Liver (tissue), 9 donors: ENCODE data around the gene PIGW. TPM values are rescaled to one million over a fixed set of nuclear protein-coding genes. Genes with fewer than 3 reads are reported as not detected.
A peak's percentile ranks its signal among the peaks of the same experiment; 100 is the strongest.

Experiments
- DNase-seq: peaks from one replicate; pipeline ENCODE4 v3.0.0-alpha.2; 2017; ENCODE audit warnings: low spot score
- H3K27ac ChIP-seq, 2 donors: one replicate each; pipeline ENCODE4 v1.7.0; 2013; ENCODE audit warnings: inconsistent platforms in 2 of 2, low read length in 2 of 2, control low read depth in 1 of 2, low read depth in 1 of 2, mild to moderate bottlenecking in 1 of 2
- H3K27me3 ChIP-seq, 4 donors: one replicate each; pipeline versions ENCODE4 v1.6.1 to v1.7.0; 2013; ENCODE audit warnings: low read length in 3 of 4, inconsistent platforms in 1 of 4, mild to moderate bottlenecking in 1 of 4, moderate library complexity in 1 of 4; ENCODE audit not compliant: control insufficient read depth in 4 of 4, insufficient read depth in 4 of 4
- H3K36me3 ChIP-seq, 4 donors: one replicate each; pipeline versions ENCODE4 v1.6.1 to v1.7.0; 2013; ENCODE audit warnings: low read length in 3 of 4, mild to moderate bottlenecking in 3 of 4, low read depth in 1 of 4, moderate library complexity in 1 of 4; ENCODE audit not compliant: control insufficient read depth in 4 of 4, insufficient read depth in 3 of 4
- H3K4me1 ChIP-seq, 4 donors: one replicate each; pipeline versions ENCODE4 v1.6.1 to v1.7.0; 2013; ENCODE audit warnings: low read length in 3 of 4, mild to moderate bottlenecking in 3 of 4, moderate library complexity in 1 of 4; ENCODE audit not compliant: control insufficient read depth in 4 of 4, insufficient read depth in 4 of 4
- H3K4me3 ChIP-seq, 3 donors: one replicate each; pipeline versions ENCODE4 v1.6.1 to v1.7.0; 2013; ENCODE audit warnings: low read length in 3 of 3, control low read depth in 1 of 3, low read depth in 1 of 3, mild to moderate bottlenecking in 1 of 3
- H3K9ac ChIP-seq, 2 donors: one replicate each; pipeline ENCODE4 v1.7.0; 2013; ENCODE audit warnings: low read length in 2 of 2, mild to moderate bottlenecking in 2 of 2, moderate library complexity in 2 of 2, control low read depth in 1 of 2, low read depth in 1 of 2
- H3K9me3 ChIP-seq, 4 donors: one replicate each; pipeline versions ENCODE4 v1.6.1 to v1.7.0; 2013; ENCODE audit warnings: low read length in 3 of 4; ENCODE audit not compliant: control insufficient read depth in 4 of 4
- EGR1 ChIP-seq, 2 donors: IDR thresholded peaks; 2 replicates each; pipeline ENCODE4 v1.6.1; 2016 to 2018; ENCODE audit warnings: antibody characterized with exemption in 2 of 2, low read depth in 2 of 2
- HNF4A ChIP-seq, 2 donors: conservative IDR thresholded peaks; 2 replicates each; pipeline ENCODE4 v1.6.1; 2016; ENCODE audit warnings: antibody characterized with exemption in 2 of 2, mild to moderate bottlenecking in 2 of 2
- HNF4G ChIP-seq: IDR thresholded peaks from 2 replicates; pipeline ENCODE4 v1.6.1; 2016; ENCODE audit warnings: antibody characterized with exemption
- JUND ChIP-seq, 2 donors: IDR thresholded peaks; 2 replicates each; pipeline ENCODE4 v1.6.1; 2016; ENCODE audit warnings: antibody characterized with exemption in 2 of 2
- RAD21 ChIP-seq, 2 donors: IDR thresholded peaks; 2 replicates each; pipeline ENCODE4 v1.6.1; 2016; ENCODE audit warnings: antibody characterized with exemption in 2 of 2, mild to moderate bottlenecking in 2 of 2
- SP1 ChIP-seq: IDR thresholded peaks from 2 replicates; pipeline ENCODE4 v1.6.1; 2018; ENCODE audit warnings: antibody characterized with exemption, mild to moderate bottlenecking
- TAF1 ChIP-seq: conservative IDR thresholded peaks from 2 replicates; pipeline ENCODE4 v1.6.1; 2016; ENCODE audit warnings: antibody characterized with exemption, mild to moderate bottlenecking
- YY1 ChIP-seq: IDR thresholded peaks from 2 replicates; pipeline ENCODE4 v1.6.1; 2016; ENCODE audit warnings: antibody characterized with exemption, mild to moderate bottlenecking
- WGBS: extraction: QIAGEN DNeasy Blood & Tissue Kit; methylation state at CpG from one replicate; pipeline ENCODE4 v1.1.7; 2013; 5-methylcytosine and 5-hydroxymethylcytosine counted together
- polyA plus RNA-seq, 2 donors: library from polyadenylated mRNA; stranded (reverse) in 1 of 2; unstranded in 1 of 2; fragments of 200-250 nt in 1 of 2; fragments of >200 nt in 1 of 2; fragmentation: Nextera tagmentation in 1 of 2; extraction: Ambion mirVana in 1 of 2; gene quantifications; one replicate each; pipeline versions ENCODE4 v1.2.1 to v1.2.3, GENCODE V29; 2013 to 2015
- total RNA-seq, 2 donors: library from RNA; depleted of rRNA; stranded (reverse); fragments of >200 nt; gene quantifications; one replicate each; pipeline ENCODE4 v1.2.3, GENCODE V29; 2014
- TF ChIP-seq, protein P1 (sequence below): IDR thresholded peaks from 2 replicates; pipeline ENCODE4 v1.6.1; 2016; ENCODE audit warnings: antibody characterized with exemption, mild to moderate bottlenecking
- TF ChIP-seq, protein P2 (sequence below): IDR thresholded peaks from 2 replicates; pipeline ENCODE4 v1.6.1; 2016; ENCODE audit warnings: antibody characterized with exemption
- donor health status: healthy.
- donor health status: healthy.
- donor health status: healthy.
- donor health status: healthy.
- donor health status: healthy.

PIGW gene
- total and polyA plus RNA-seq, 4 donors, result 3.2 to 9.6 (median 6.1) TPM

DNA sequence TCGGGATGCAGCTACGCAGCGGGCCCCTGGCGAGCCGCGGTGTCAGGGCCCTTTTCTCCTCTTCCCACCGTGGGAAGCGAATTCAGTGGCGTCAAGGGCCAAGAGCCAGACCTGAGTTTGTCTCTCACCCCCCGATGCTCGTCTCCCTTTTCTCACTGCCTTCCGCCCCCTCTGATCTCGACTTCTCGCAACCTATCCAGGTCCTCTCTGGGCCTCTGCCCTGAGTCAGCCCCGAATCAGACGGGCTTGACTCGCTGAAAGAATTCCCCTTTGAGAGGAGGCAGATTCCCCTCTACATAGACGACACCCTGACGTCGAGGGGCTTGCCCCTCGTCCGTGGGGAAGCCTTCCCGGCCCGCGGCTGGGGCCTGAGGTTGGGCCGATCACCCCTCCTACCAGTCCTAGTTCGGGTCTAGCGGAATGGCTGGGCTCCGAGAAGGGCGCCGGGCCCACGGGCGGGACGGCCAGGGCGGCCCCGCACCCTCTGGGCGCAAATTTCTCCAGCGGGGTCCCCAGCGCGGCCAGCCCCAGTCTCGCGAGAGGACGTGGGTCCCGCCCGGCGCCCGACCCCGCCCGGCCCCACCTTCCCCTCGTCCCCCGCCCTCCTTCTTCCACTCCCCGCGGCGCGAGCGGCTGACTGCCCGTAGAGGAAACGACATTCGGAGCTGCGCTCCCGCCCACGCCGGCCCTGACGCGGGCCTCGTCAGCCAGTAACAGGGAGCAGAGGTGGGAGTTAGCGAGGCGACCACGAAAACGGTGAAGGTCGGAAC lies 9.7 kb downstream of the PIGW start, which contains the start of gene GGNBP2 (continued):
- TF ChIP-seq JUND (IDR thresholded peaks at IDR 0.05), result no peak
- TF ChIP-seq YY1, result peak; percentile 27
- TF ChIP-seq HNF4G, result no peak
- TF ChIP-seq, protein P1, sequence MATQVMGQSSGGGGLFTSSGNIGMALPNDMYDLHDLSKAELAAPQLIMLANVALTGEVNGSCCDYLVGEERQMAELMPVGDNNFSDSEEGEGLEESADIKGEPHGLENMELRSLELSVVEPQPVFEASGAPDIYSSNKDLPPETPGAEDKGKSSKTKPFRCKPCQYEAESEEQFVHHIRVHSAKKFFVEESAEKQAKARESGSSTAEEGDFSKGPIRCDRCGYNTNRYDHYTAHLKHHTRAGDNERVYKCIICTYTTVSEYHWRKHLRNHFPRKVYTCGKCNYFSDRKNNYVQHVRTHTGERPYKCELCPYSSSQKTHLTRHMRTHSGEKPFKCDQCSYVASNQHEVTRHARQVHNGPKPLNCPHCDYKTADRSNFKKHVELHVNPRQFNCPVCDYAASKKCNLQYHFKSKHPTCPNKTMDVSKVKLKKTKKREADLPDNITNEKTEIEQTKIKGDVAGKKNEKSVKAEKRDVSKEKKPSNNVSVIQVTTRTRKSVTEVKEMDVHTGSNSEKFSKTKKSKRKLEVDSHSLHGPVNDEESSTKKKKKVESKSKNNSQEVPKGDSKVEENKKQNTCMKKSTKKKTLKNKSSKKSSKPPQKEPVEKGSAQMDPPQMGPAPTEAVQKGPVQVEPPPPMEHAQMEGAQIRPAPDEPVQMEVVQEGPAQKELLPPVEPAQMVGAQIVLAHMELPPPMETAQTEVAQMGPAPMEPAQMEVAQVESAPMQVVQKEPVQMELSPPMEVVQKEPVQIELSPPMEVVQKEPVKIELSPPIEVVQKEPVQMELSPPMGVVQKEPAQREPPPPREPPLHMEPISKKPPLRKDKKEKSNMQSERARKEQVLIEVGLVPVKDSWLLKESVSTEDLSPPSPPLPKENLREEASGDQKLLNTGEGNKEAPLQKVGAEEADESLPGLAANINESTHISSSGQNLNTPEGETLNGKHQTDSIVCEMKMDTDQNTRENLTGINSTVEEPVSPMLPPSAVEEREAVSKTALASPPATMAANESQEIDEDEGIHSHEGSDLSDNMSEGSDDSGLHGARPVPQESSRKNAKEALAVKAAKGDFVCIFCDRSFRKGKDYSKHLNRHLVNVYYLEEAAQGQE, result peak; percentile 47
- peak in 1 of 2 donors; percentile 31 for TF ChIP-seq EGR1 (IDR thresholded peaks at IDR 0.05; ENCODE audit: low read depth in 2 of 2)

DNA sequence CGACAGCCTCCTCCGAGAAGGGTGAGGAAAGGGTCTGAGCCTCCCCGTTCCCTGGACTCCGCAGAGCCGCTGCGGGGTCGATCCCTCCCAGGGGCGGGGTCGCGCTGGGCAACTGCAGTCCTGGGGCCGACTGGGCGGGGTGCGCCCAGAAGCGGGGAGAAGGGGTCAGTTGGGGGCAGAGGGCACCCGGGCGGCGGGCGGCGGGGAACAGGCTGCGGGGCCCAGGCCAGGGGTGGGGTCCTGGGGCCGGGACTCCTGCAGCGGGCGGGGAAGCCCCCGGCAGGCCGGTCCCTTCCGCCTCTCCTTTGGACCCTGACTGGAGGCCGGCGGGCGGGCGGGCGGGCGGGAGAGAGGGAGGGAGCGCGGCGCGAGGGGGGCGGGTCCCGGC lies 10.3 kb downstream of the PIGW start:
- peak; percentile 96 for DNase-seq
- Histone ChIP-seq H3K4me1 (peaks cover 4 to 40% (median 30%) of the 10 kb centered on the region in 4 donors), H3K9ac (peak overlapping the region; percentile 85 to 91), H3K27me3 (no peaks in the 10 kb centered on the region), H3K9me3 (no peaks in the 10 kb centered on the region), H3K27ac (peak overlapping the region; percentile 99 to 100), H3K4me3 (peak overlapping the region; percentile 93 to 98 (median 97)), H3K36me3 (peaks cover 0 to 3% (median 1%) of the 10 kb centered on the region in 4 donors)
- under 1% methylated on average over 32 of the region's 38 CpGs for WGBS
- TF ChIP-seq TAF1, result peak; percentile 31
- TF ChIP-seq, protein P1, result no peak

DNA sequence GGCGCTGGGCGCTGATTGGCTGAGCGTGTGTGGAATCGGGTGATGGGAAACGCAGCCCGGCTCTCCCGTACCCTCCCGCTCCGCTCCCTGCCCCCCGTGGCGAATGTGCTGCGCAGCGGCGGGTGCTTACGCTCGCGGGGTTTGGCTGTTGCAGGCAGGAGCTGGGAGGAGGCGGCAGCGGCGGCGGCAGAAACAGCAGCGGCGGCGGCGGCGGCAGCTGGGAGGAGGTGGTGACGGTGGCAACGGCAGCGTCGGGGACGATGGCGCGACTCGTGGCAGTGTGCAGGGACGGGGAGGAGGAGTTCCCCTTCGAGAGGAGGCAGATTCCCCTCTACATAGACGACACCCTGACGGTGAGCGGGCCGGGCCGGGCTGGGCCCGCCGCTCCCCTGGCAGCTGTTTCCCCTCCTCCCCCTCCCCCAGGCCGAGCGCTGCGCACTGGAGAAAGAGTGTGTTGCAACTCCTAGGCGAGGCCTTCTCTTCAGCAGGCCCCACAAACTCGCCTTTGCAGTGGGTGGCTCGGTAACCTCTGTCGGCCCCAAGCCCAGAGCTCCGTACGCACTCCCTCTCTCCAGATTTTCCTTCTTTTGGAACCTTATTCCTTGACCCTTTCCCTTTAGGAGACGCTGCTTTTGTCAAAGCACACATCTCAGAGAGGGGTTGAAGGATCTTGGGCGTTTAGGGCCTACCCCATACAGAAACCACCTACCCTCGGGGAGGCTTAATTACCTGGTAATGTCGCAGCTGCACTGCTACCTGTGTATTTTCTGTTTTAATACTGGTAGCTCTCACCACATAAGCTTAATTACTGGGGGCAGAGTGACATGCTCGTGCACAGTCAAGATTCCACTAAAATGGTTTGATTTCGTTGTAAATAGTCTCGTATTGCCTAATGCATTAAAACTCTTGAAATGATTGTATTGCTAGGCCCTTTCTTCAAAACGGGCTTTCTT lies 11.0 kb downstream of the PIGW start:
- Histone ChIP-seq H3K4me3 (peak overlapping the region; percentile 93 to 97 (median 93)), H3K9me3 (no peaks in the 10 kb centered on the region), H3K9ac (peak overlapping the region; percentile 93 to 98), H3K4me1 (peaks cover 4 to 42% (median 31%) of the 10 kb centered on the region in 4 donors), H3K27me3 (no peaks in the 10 kb centered on the region), H3K27ac (peak overlapping the region; percentile 99 to 100), H3K36me3 (peaks cover 0 to 3% (median 1%) of the 10 kb centered on the region in 4 donors)
- WGBS, result under 1% methylated on average over 60 of the region's 60 CpGs
- DNase-seq, result no peak
- no peak for TF ChIP-seq RAD21 (IDR thresholded peaks at IDR 0.05)
- TF ChIP-seq TAF1, result peak; percentile 27
- peak; percentile 22 for TF ChIP-seq YY1
- peak in 1 of 2 donors; percentile 7 for TF ChIP-seq HNF4A (conservative IDR thresholded peaks at IDR 0.05)
- TF ChIP-seq SP1, result peak; percentile 52
- peak in 1 of 2 donors; percentile 20 for TF ChIP-seq EGR1 (IDR thresholded peaks at IDR 0.05; ENCODE audit: low read depth in 2 of 2)
- TF ChIP-seq, protein P1, result peak; percentile 11
- TF ChIP-seq, protein P2, sequence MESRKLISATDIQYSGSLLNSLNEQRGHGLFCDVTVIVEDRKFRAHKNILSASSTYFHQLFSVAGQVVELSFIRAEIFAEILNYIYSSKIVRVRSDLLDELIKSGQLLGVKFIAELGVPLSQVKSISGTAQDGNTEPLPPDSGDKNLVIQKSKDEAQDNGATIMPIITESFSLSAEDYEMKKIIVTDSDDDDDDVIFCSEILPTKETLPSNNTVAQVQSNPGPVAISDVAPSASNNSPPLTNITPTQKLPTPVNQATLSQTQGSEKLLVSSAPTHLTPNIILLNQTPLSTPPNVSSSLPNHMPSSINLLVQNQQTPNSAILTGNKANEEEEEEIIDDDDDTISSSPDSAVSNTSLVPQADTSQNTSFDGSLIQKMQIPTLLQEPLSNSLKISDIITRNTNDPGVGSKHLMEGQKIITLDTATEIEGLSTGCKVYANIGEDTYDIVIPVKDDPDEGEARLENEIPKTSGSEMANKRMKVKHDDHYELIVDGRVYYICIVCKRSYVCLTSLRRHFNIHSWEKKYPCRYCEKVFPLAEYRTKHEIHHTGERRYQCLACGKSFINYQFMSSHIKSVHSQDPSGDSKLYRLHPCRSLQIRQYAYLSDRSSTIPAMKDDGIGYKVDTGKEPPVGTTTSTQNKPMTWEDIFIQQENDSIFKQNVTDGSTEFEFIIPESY, result peak; percentile 92
